Esophagus (tissue), 2 donors: ENCODE data around the gene EFTUD2. TPM values are rescaled to one million over a fixed set of nuclear protein-coding genes. Genes with fewer than 3 reads are reported as not detected.

ENCODE experiments used
- H3K27ac ChIP-seq, 2 donors: one replicate each; pipeline ENCODE4 v1.5.1; 2013; ENCODE audit warnings: low read depth in 2 of 2, mild to moderate bottlenecking in 2 of 2, inconsistent platforms in 1 of 2, low read length in 1 of 2, moderate library complexity in 1 of 2
- H3K27me3 ChIP-seq, 2 donors: one replicate each; pipeline ENCODE4 v1.6.1; 2013; ENCODE audit warnings: low read length in 2 of 2, control low read depth in 1 of 2, mild to moderate bottlenecking in 1 of 2; ENCODE audit not compliant: insufficient read depth in 2 of 2, control insufficient read depth in 1 of 2
- H3K36me3 ChIP-seq, 2 donors: one replicate each; pipeline ENCODE4 v1.6.1; 2013; ENCODE audit warnings: low read length in 1 of 2; ENCODE audit not compliant: control insufficient read depth in 2 of 2, insufficient read depth in 2 of 2
- H3K4me1 ChIP-seq, 2 donors: one replicate each; pipeline ENCODE4 v1.6.1; 2013; ENCODE audit warnings: low read length in 1 of 2; ENCODE audit not compliant: control insufficient read depth in 2 of 2, insufficient read depth in 2 of 2
- H3K4me3 ChIP-seq, 2 donors: one replicate each; pipeline ENCODE4 v1.5.1; 2013; ENCODE audit warnings: low read length in 2 of 2, mild to moderate bottlenecking in 2 of 2, low read depth in 1 of 2, moderate library complexity in 1 of 2
- H3K9me3 ChIP-seq, 2 donors: one replicate each; pipeline ENCODE4 v1.6.1; 2013; ENCODE audit warnings: mild to moderate bottlenecking in 2 of 2, low read depth in 1 of 2, low read length in 1 of 2, moderate library complexity in 1 of 2; ENCODE audit not compliant: control insufficient read depth in 2 of 2, insufficient read depth in 1 of 2
- WGBS, 2 donors: extraction: QIAGEN DNeasy Blood & Tissue Kit; methylation state at CpG; one replicate each; pipeline ENCODE4 v1.1.7; 2013; 5-methylcytosine and 5-hydroxymethylcytosine counted together
- polyA plus RNA-seq, 2 donors: library from polyadenylated mRNA; stranded (reverse); fragments of 200-250 nt; gene quantifications; one replicate each; pipeline ENCODE4 v1.2.3, GENCODE V29; 2013
- donor health status: healthy with polysubstance abuse.
- donor health status: Bipolar disorder and iron deficiency.

EFTUD2 gene
- polyA plus RNA-seq, 2 donors = 15.8 to 38.4 TPM

- Histone ChIP-seq H3K36me3 (peaks cover 0 to 2% of the 10 kb centered on the region in 2 donors), H3K27ac (no peak overlapping the region), H3K4me1 (no peaks in the 10 kb centered on the region), H3K9me3 (no peaks in the 10 kb centered on the region), H3K27me3 (no peaks in the 10 kb centered on the region), H3K4me3 (no peak overlapping the region)
- WGBS, 2 donors = 96 to 97% methylated on average over 10 of the region's 10 CpGs
Measured at GRCh38 chr17:44934745-44935105, 35.5 kb upstream of the EFTUD2 start.

- H3K9me3 ChIP-seq = no peaks in the 10 kb centered on the region
- H3K27ac ChIP-seq = no peak overlapping the region
- H3K27me3 ChIP-seq = no peaks in the 10 kb centered on the region
- H3K36me3 ChIP-seq = peaks cover 0 to 2% of the 10 kb centered on the region in 2 donors
- H3K4me3 ChIP-seq = no peak overlapping the region
- H3K4me1 ChIP-seq = no peaks in the 10 kb centered on the region
- 93 to 94% methylated on average over 34 of the region's 34 CpGs for whole genome bisulfite sequencing, 2 donors
Measured at GRCh38 chr17:44933824-44934744, 34.8 kb upstream of the EFTUD2 start.

- Histone ChIP-seq H3K9me3 (no peaks in the 10 kb centered on the region), H3K4me1 (no peaks in the 10 kb centered on the region), H3K4me3 (no peak overlapping the region), H3K36me3 (peaks cover 0 to 4% of the 10 kb centered on the region in 2 donors), H3K27ac (no peak overlapping the region), H3K27me3 (no peaks in the 10 kb centered on the region)
- WGBS, 2 donors = 92 to 95% methylated on average over 6 of the region's 6 CpGs
Measured at GRCh38 chr17:44932787-44933097, 33.5 kb upstream of the EFTUD2 start.

- Histone ChIP-seq H3K27me3 (no peaks in the 10 kb centered on the region), H3K9me3 (no peaks in the 10 kb centered on the region), H3K4me3 (no peak overlapping the region), H3K27ac (no peak overlapping the region), H3K36me3 (peaks cover 0 to 5% of the 10 kb centered on the region in 2 donors), H3K4me1 (no peaks in the 10 kb centered on the region)
- 92 to 94% methylated on average over 8 of the region's 8 CpGs for WGBS, 2 donors
Measured at GRCh38 chr17:44932096-44932786, 33.0 kb upstream of the EFTUD2 start.

DNA sequence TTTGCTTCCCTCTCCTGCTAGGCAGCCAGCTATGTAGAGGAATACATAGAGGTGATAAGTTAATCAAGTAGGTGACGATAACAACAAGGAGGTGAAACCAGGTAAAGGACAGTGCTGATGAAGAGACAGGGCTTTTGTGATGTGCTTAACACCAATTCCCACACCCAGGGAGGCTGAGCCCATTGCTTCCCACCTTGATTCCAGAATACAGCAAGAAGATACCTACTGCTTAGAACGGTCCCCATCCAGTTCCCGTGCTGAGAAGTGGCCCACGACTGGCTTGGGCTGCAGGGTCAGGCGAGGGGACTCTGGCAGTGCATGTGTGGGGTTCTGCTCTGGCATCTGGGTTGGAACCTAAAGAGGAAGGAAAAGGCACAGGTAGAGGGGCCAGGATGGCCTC lies 32.1 kb upstream of the EFTUD2 start:
- H3K9me3 ChIP-seq = no peaks in the 10 kb centered on the region
- H3K36me3 ChIP-seq = peaks cover 0 to 6% of the 10 kb centered on the region in 2 donors
- H3K27me3 ChIP-seq = no peaks in the 10 kb centered on the region
- H3K4me1 ChIP-seq = no peaks in the 10 kb centered on the region
- H3K27ac ChIP-seq = no peak overlapping the region
- H3K4me3 ChIP-seq = no peak overlapping the region
- WGBS, 2 donors = 92 to 96% methylated on average over 5 of the region's 5 CpGs

GRCh38 chr17:44930667-44931066 lies 31.4 kb upstream of the EFTUD2 start:
- Histone ChIP-seq H3K27ac (no peak overlapping the region), H3K27me3 (no peaks in the 10 kb centered on the region), H3K4me3 (no peak overlapping the region), H3K4me1 (no peaks in the 10 kb centered on the region), H3K36me3 (peaks cover 0 to 6% of the 10 kb centered on the region in 2 donors), H3K9me3 (no peaks in the 10 kb centered on the region)
- 87 to 90% methylated on average over 6 of the region's 6 CpGs for WGBS, 2 donors

DNA sequence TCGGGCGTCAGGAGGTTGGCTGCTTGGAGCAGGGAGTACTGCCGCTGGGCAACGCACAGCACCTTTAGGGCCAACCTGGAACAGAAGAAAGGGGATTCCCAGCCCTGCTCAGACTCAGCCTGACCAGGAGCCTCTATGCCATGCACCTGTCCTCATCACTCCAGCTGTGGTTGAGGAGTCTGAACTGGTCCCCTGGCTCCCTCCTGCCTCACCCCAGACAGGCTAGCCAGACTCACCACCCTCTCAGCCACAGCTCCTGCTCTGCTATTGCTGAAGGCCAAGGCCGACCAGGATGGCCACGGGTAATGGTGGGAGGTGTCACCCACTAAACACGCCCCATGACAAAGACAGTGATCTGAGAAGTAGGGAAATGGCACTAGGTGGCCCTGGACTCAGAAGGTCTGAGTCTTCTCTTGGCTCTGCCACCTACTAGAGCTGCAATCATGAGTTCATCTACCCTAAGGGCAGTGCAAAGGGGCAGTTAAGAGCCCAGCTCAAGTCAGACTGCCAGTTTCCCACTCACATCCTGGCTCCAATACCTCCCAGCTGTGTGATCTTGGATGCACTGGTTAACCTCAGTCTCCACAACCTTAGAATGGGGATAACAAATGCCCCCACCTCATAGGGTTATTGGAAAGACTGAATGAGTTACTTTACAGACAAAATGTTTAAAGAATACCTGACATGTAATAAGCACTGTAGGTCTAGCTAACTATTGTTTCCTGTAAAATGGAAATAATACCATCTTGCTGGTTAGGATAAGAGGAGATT lies 29.9 kb upstream of the EFTUD2 start:
- no peak overlapping the region for H3K27ac ChIP-seq
- no peaks in the 10 kb centered on the region for H3K27me3 ChIP-seq
- 85 to 88% methylated on average over 7 of the region's 7 CpGs for WGBS, 2 donors
- no peaks in the 10 kb centered on the region for H3K9me3 ChIP-seq
- H3K4me3 ChIP-seq = no peak overlapping the region
- H3K4me1 ChIP-seq = no peaks in the 10 kb centered on the region
- peaks cover 0 to 6% of the 10 kb centered on the region in 2 donors for H3K36me3 ChIP-seq

DNA sequence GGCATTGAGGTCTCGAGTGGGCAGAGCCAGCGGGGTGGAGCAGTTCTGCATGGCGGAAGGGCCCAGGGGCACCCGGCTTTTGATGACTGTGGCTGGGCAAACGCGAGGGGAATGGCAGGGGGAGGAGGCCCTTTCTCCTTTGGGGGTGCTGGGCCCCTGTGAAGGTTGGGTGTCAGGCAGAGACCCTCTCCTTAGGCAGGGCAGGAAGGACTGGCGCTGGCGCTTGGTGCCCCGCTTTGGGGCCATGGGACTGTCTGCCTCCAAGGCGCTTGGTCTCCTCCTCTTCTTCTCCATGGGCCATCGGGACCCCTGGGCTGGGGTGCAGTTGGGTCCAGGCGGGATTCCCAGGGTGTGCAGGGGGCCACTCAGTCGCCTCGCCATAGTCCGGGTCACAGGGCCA lies 28.9 kb upstream of the EFTUD2 start:
- no peak overlapping the region for H3K27ac ChIP-seq
- no peaks in the 10 kb centered on the region for H3K4me1 ChIP-seq
- no peak overlapping the region for H3K4me3 ChIP-seq
- no peaks in the 10 kb centered on the region for H3K27me3 ChIP-seq
- H3K36me3 ChIP-seq = peaks cover 0 to 6% of the 10 kb centered on the region in 2 donors
- WGBS, 2 donors = 95% methylated on average over 15 of the region's 15 CpGs
- no peaks in the 10 kb centered on the region for H3K9me3 ChIP-seq

DNA sequence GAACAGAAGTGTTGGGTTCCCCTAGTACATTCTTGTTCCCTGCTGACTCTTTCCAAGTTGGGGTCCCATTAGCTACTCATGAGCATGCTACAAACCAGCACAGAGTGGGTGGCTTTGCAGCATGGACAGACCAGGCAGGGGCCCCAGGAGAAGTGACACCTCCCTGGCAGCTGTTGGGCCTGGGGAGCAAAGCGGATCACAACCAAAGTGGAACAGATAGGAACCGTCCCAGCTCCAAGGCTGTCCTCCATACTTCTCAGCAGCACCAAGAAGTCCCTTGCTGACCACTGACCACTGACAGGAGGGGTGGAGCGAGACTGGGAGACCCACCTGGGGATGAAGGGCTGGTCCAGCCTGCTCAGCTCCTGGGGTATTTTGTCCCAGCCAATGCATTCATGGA lies 28.5 kb upstream of the EFTUD2 start:
- Histone ChIP-seq H3K9me3 (no peaks in the 10 kb centered on the region), H3K27me3 (no peaks in the 10 kb centered on the region), H3K4me3 (no peak overlapping the region), H3K36me3 (peaks cover 0 to 6% of the 10 kb centered on the region in 2 donors), H3K27ac (no peak overlapping the region), H3K4me1 (no peaks in the 10 kb centered on the region)
- 98 to 100% methylated on average over 3 of the region's 3 CpGs for WGBS, 2 donors
